Measurements from ENCODE around the gene COX7B.

The COX7B gene

GRCh38 chrX:77953708-77954107 is 54.4 kb downstream of the COX7B start:
- no peak for DNase-seq (ENCODE audit: low read depth)
- TF ChIP-seq, protein P1, sequence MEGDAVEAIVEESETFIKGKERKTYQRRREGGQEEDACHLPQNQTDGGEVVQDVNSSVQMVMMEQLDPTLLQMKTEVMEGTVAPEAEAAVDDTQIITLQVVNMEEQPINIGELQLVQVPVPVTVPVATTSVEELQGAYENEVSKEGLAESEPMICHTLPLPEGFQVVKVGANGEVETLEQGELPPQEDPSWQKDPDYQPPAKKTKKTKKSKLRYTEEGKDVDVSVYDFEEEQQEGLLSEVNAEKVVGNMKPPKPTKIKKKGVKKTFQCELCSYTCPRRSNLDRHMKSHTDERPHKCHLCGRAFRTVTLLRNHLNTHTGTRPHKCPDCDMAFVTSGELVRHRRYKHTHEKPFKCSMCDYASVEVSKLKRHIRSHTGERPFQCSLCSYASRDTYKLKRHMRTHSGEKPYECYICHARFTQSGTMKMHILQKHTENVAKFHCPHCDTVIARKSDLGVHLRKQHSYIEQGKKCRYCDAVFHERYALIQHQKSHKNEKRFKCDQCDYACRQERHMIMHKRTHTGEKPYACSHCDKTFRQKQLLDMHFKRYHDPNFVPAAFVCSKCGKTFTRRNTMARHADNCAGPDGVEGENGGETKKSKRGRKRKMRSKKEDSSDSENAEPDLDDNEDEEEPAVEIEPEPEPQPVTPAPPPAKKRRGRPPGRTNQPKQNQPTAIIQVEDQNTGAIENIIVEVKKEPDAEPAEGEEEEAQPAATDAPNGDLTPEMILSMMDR (IDR thresholded peaks at IDR 0.05; ENCODE audit: control insufficient read depth, insufficient read depth, low read depth, low read length, missing control alignments): no peak
- no peak overlapping the region for H3K4me3 ChIP-seq (ENCODE audit: control insufficient read depth, low read depth, low read length)

Measured in AG09309 (cell line).